Measurements from ENCODE around the gene S1PR4. TPM values are rescaled to one million over a fixed set of nuclear protein-coding genes. Genes with fewer than 3 reads are reported as not detected.

Gene S1PR4
- total and polyA plus RNA-seq, 9 of the 15 experiments (the other 6 are each of a cell fraction or from before 2014, with no cell fraction given), result 0.27 TPM; not detected in 8

DNA sequence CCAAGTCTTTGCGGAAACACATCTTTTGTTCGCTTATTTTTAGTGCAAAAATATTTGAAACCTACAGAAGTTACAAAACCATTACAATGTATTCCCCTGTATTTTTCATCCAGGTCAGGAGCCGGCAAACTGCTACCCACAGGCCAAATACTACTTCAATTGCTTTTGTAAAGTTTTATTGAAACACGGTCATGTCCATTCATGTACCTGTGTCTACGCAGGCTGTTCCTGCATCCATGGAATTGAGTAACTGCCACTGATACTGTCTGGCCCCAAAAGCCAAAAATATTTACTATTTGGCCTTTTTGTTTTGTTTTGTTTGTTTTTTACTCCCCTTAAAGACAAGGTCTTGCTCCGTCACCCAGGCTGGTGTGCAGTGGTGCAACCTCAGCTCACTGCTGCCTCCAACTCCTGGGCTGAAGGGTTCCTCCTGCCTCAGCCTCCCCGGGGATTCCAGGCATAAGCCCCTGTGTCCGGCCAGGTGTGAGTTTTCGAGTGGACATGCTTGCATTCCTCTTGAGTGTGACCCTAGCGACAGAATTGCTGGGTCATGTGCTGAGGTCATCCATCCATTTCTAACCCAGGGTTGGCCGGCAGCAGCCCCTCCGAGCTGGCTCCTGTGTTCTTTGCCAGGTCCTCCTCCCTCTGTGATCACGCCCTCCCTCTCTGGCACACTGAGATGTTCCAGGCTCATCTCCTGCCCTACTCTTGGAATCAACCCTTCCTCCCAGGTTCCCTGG lies 10.9 kb upstream of the S1PR4 start (continued):
- TF ChIP-seq, protein P1, sequence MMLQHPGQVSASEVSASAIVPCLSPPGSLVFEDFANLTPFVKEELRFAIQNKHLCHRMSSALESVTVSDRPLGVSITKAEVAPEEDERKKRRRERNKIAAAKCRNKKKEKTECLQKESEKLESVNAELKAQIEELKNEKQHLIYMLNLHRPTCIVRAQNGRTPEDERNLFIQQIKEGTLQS (IDR thresholded peaks at IDR 0.05), result peak; percentile 37; the same call in 1 of the 2 replicates
- TF ChIP-seq, protein P1 (CRISPR knock-in tag; conservative IDR thresholded peaks at IDR 0.05), result no peak
- TF ChIP-seq ADNP (tag; IDR thresholded peaks at IDR 0.05) (no peak), TGIF2 (CRISPR knock-in tag; IDR thresholded peaks at IDR 0.05) (no peak)
- TF ChIP-seq, protein P2, sequence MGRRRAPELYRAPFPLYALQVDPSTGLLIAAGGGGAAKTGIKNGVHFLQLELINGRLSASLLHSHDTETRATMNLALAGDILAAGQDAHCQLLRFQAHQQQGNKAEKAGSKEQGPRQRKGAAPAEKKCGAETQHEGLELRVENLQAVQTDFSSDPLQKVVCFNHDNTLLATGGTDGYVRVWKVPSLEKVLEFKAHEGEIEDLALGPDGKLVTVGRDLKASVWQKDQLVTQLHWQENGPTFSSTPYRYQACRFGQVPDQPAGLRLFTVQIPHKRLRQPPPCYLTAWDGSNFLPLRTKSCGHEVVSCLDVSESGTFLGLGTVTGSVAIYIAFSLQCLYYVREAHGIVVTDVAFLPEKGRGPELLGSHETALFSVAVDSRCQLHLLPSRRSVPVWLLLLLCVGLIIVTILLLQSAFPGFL (CRISPR knock-in tag; IDR thresholded peaks at IDR 0.05), result no peak

DNA sequence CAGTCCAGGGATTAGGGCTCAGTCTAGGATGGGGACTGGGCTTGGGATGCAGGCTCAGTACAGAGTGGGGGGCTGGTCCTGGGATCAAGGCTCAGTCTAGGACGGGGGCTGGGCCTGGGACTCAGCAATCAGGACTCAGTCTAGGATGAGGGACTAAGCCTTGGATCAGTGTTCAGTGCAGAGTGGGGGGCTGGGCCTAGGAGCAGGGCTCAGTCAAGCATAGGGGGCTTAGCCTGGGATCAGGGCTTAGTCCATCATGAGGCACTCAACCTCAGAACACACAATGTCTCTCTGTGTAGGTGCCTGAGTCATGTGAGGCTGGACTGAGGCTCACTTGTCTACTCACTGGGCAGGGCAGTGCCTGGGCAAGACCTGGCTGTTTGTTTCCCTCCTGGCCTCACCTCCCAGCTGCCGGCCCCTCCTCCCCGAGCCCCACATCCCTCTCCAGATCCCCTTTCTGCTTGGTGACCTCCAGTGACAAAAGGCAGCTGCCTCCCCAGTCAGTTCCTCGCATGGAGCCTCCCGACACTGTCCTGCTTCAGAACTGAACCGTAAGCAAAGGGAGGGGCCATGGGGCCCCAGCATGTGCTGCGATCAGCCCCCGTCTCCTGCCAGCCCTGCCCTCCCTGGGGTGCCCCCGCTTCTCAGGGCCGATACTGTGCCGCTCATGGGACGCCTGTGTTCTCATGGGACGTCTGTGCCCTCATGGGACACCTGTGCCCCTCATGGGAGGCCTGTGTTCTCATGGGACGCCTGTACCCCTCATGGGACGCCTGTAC lies 6.5 kb upstream of the S1PR4 start:
- H3K4me2 ChIP-seq (ENCODE audit: insufficient read depth, low read length), result no peak overlapping the region
- H4K20me1 ChIP-seq (replicated peaks; ENCODE audit: control insufficient read depth, insufficient read depth, low read length), result no peaks in the 10 kb centered on the region
- no peak overlapping the region for H3K4me3 ChIP-seq
- 0 out of 4 replicates have a peak overlapping the region, but pooled peaks of 1 of the 2 experiments have one; percentile 1 for H3K9ac ChIP-seq (ENCODE audit: insufficient read depth in 1 of 2, low read depth in 2 of 2, low read length in 2 of 2)
- POLR2A ChIA-PET, result interaction anchor here (1.0 kb wide), 1 partner anchor 12 kb away, joined by 4 read pairs; no protein-coding TSS in a partner anchor
- FAIRE-seq (no peak), ATAC-seq (no peak), DNase-seq (ENCODE audit: extremely low read depth in 1 of 4, low spot score in 3 of 4) (no peak)
- no peaks in the 10 kb centered on the region for H3K79me2 ChIP-seq (ENCODE audit: control insufficient read depth, insufficient read depth, low read length)
- no peaks in the 10 kb centered on the region for H3K27me3 ChIP-seq (ENCODE audit: control insufficient read depth in 2 of 2, insufficient read depth in 2 of 2, low read length in 2 of 2)
- in situ Hi-C loops (cut with MboI) (no loop called here), intact Hi-C loops (cut with micrococcal nuclease) (no loop called here)
- no peaks in the 10 kb centered on the region for H3K9me1 ChIP-seq (ENCODE audit: control insufficient read depth, insufficient read depth, low read length)
- H3K36me3 ChIP-seq (ENCODE audit: control insufficient read depth, insufficient read depth, low read length), result no peaks in the 10 kb centered on the region
- WGBS (ENCODE audit: insufficient coverage, low coverage, missing lambda C conversion rate), result 48% methylated on average over 8 of the region's 15 CpGs
- H2AFZ ChIP-seq (ENCODE audit: low read depth, low read length), result no peak overlapping the region
- H3K27ac ChIP-seq (ENCODE audit: extremely low read depth, low read depth, low read length), result no peak overlapping the region
- no TSS peak for BruUV-seq (replicated peaks)
- CTCF ChIA-PET (ENCODE audit: low intra/inter-chr PET ratio), result interaction anchor here (0.6 kb wide), 3 partner anchors 88 to 331 kb away, joined by 3 read pairs; partner anchors contain the start of gene ZNF555
- peaks cover 9 to 14% of the 10 kb centered on the region in 2 experiments; a peak in 4 of 5 replicates for H3K4me1 ChIP-seq (replicated peaks in 1 of 2; ENCODE audit: control insufficient read depth in 2 of 2, insufficient read depth in 2 of 2, low read length in 2 of 2)
- no peaks in the 10 kb centered on the region for H3K9me3 ChIP-seq (replicated peaks; ENCODE audit: control insufficient read depth, insufficient read depth, low read depth, low read length)
- TF ChIP-seq HMGN3 (IDR thresholded peaks at IDR 0.05; ENCODE audit: borderline replicate concordance, extremely low read depth, insufficient read length, low read depth, low read length) (no peak), ZNF444 (CRISPR knock-in tag; IDR thresholded peaks at IDR 0.05) (no peak), NFATC3 (IDR thresholded peaks at IDR 0.05) (no peak), SAFB (IDR thresholded peaks at IDR 0.05; ENCODE audit: borderline replicate concordance, low read depth, low read length) (no peak), SIN3A (IDR thresholded peaks at IDR 0.05; ENCODE audit: borderline replicate concordance in 2 of 2, control insufficient read depth in 1 of 2, low read depth in 2 of 2, low read length in 2 of 2) (no peak), STAG1 (CRISPR knock-in tag; IDR thresholded peaks at IDR 0.05; ENCODE audit: borderline replicate concordance) (no peak), ERF (CRISPR knock-in tag; IDR thresholded peaks at IDR 0.05) (no peak), SLC30A9 (CRISPR knock-in tag; IDR thresholded peaks at IDR 0.05) (no peak)
- TF ChIP-seq, protein P3, sequence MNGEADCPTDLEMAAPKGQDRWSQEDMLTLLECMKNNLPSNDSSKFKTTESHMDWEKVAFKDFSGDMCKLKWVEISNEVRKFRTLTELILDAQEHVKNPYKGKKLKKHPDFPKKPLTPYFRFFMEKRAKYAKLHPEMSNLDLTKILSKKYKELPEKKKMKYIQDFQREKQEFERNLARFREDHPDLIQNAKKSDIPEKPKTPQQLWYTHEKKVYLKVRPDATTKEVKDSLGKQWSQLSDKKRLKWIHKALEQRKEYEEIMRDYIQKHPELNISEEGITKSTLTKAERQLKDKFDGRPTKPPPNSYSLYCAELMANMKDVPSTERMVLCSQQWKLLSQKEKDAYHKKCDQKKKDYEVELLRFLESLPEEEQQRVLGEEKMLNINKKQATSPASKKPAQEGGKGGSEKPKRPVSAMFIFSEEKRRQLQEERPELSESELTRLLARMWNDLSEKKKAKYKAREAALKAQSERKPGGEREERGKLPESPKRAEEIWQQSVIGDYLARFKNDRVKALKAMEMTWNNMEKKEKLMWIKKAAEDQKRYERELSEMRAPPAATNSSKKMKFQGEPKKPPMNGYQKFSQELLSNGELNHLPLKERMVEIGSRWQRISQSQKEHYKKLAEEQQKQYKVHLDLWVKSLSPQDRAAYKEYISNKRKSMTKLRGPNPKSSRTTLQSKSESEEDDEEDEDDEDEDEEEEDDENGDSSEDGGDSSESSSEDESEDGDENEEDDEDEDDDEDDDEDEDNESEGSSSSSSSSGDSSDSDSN (IDR thresholded peaks at IDR 0.05; ENCODE audit: borderline replicate concordance in 1 of 2, low read depth in 2 of 2, low read length in 2 of 2), result no peak

Data from K562 (cell line).